Measurements from ENCODE around the gene BAHCC1.

The BAHCC1 gene

GRCh38 chr17:81403671-81404534 is 8.6 kb downstream of the BAHCC1 start:
- no peak for DNase-seq (ENCODE audit: low spot score)
- no peak for TF ChIP-seq CTCF (IDR thresholded peaks at IDR 0.05; ENCODE audit: extremely low read depth, insufficient read depth, missing control alignments)
- in situ Hi-C loops (cut with MboI; ENCODE audit: low pct_unique_long_range_greater_than_20kb, low sequenced_read_pairs, unreplicated experiment) = no loop called here

DNA sequence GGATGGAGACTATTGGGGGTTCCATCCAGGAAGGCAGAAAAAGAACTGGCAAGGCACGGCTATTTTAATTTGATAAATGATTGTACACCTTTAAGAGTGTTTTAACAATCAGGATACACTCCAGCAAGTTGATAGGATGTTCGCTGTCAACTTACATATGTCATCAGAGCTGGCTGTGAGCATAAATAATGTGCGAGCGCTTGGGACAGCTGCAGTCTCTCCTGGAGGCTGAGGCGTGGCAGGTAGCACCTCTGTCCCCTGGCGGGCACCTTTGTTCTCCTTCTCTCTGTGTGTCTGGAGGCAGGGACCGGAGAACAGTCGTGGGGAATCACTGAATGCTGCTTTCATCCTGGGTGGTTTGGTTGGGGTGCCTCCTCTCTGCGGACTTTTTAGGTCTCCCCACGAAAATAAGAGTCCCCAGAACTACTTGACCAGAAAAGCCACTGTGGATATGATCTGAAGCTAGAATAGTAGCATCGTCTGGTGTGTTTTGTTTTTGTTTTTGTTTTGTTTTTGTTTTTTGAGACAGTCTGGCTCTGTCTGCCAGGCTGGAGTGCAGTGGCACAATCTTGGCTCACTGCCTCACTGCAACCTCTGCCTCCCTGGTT is 9.4 kb downstream of the BAHCC1 start:
- TF ChIP-seq CTCF (IDR thresholded peaks at IDR 0.05; ENCODE audit: extremely low read depth, insufficient read depth, missing control alignments) = no peak
- DNase-seq (ENCODE audit: low spot score) = no peak
- in situ Hi-C loops (cut with MboI; ENCODE audit: low pct_unique_long_range_greater_than_20kb, low sequenced_read_pairs, unreplicated experiment) = no loop called here

DNA sequence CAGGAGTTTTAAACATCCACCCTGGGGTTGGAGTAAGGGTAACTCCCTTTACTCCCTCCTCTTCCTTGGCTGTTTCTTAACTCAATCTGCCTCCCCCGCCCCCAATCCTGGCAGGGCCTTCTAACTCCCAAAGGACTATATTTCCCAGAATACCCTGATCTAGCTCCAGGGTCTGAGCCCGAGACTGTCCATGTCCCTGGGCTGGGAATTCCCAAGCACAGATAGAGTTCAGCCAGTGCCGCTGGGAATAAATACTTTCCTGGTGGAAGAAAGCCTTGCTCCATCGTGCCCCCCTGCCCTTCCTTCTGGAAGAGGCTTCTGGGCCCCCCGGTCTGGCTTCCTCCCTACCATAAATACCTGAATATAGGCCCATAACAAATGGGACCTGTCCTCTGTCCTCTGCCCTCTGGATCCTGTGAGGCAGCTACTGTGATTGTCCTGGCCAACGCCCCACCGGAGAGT is 10.2 kb downstream of the BAHCC1 start:
- no peak for TF ChIP-seq CTCF (IDR thresholded peaks at IDR 0.05; ENCODE audit: extremely low read depth, insufficient read depth, missing control alignments)
- no peak for DNase-seq (ENCODE audit: low spot score)
- in situ Hi-C loops (cut with MboI; ENCODE audit: low pct_unique_long_range_greater_than_20kb, low sequenced_read_pairs, unreplicated experiment) = no loop called here

DNA sequence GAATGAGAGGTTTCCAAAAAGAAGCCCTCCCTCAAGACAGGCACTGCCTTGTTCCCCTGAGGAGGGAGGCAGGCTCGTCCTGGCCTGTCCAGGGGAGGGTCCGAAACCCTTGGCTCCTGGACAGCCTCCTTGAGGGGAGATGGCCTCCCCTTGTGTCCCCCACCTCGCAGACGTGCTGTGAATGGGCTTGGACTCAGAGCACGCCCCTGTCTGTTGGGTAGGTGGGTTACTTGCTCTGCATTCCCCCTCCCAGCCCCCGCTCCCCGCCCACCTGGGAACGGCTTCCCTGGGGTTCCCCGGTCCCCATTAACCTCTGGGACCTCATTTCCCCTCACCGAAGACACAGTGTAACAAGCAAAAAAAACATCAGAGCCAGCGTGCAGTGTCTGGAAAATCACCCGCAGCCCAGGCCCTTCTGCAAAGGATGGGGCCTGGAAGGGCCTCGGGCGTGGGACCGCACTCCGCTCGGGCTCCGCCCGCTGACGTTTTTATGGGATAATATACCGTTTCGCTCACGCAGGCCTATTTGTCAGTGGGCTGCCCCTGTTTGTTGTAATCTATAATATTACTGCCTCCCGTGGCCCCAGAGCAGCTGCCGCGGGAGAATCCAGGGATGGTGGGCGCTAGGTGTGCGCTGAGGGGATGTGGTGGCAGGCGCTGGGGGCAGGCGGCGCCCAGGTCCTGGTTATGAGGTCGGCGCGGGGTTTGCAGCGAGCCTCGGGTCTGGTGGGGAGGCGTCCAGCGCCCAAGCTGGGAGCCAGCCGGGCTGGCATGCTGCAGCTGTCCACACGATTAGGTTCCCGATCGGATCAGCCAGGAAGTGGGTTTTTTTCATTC is 11.1 kb downstream of the BAHCC1 start:
- in situ Hi-C loops (cut with MboI; ENCODE audit: low pct_unique_long_range_greater_than_20kb, low sequenced_read_pairs, unreplicated experiment) = no loop called here
- no peak for TF ChIP-seq CTCF (IDR thresholded peaks at IDR 0.05; ENCODE audit: extremely low read depth, insufficient read depth, missing control alignments)
- DNase-seq (ENCODE audit: low spot score) = no peak

- no peak for DNase-seq (ENCODE audit: low spot score)
- in situ Hi-C loops (cut with MboI; ENCODE audit: low pct_unique_long_range_greater_than_20kb, low sequenced_read_pairs, unreplicated experiment) = no loop called here
- no peak for TF ChIP-seq CTCF (IDR thresholded peaks at IDR 0.05; ENCODE audit: extremely low read depth, insufficient read depth, missing control alignments)
Observed at GRCh38 chr17:81408049-81408448, 12.8 kb downstream of the BAHCC1 start.

GRCh38 chr17:81409190-81409935 is 14.1 kb downstream of the BAHCC1 start:
- TF ChIP-seq CTCF (IDR thresholded peaks at IDR 0.05; ENCODE audit: extremely low read depth, insufficient read depth, missing control alignments) = no peak
- no peak for DNase-seq (ENCODE audit: low spot score)
- in situ Hi-C loops (cut with MboI; ENCODE audit: low pct_unique_long_range_greater_than_20kb, low sequenced_read_pairs, unreplicated experiment) = no loop called here

All from GM13977 (cell line).